ENCODE results near the gene CARD6. TPM values are rescaled to one million over a fixed set of nuclear protein-coding genes. Genes with fewer than 3 reads are reported as not detected.
"Not testable (repeated sequence)": the region's sequence is repeated elsewhere in the genome, so short reads cannot be mapped to it uniquely, and the experiment has no call there.

CARD6 gene
- 1 to 10 TPM in 1 of 3 donors, under 1 TPM in 2; 0.76 to 1.7 (median 0.84) TPM for total RNA-seq

DNA sequence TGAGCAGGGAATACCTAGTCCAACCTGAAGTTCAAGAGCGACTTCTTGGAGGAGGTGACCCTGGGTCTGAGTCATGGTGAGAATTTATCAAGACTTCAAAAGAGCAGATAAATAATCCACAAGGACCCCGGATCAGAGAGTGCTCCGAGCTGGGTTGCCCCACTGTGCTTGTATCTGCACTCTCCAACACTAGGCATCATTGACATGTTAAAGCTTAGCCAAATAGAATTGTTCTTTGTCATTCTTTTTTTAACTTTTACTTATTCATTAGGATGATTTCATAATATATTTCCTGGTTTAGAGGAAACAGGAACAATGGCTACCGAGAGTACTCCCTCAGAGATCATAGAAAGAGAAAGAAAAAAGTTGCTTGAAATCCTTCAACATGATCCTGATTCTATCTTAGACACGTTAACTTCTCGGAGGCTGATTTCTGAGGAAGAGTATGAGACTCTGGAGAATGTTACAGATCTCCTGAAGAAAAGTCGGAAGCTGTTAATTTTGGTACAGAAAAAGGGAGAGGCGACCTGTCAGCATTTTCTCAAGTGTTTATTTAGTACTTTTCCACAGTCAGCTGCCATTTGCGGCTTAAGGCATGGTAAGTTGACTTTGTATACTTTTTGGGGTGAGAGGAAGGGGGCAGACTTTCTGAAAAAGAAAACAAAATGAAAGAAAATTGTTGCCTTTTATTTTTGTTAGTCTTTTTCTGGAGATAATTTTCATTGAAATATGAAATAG, at the start of gene CARD6:
TSS of gene CARD6 (plus strand) at position 300 of the 738 bp plus-strand sequence. CDS start at position 316, 16 bp downstream.
- Mint-ChIP-seq H3K36me3 (ENCODE audit: insufficient read depth) (peaks cover 3% of the 10 kb centered on the region), H3K9me3 (no peaks in the 10 kb centered on the region), H3K4me1 (ENCODE audit: low read depth) (peaks cover 29% of the 10 kb centered on the region), H3K4me3 (peak within 1 kb of the TSS; percentile 88), H3K27me3 (ENCODE audit: low read depth) (peaks cover 11% of the 10 kb centered on the region)
- ATAC-seq, result peak; percentile 43 to 48
- DNase-seq, result no peak

DNA sequence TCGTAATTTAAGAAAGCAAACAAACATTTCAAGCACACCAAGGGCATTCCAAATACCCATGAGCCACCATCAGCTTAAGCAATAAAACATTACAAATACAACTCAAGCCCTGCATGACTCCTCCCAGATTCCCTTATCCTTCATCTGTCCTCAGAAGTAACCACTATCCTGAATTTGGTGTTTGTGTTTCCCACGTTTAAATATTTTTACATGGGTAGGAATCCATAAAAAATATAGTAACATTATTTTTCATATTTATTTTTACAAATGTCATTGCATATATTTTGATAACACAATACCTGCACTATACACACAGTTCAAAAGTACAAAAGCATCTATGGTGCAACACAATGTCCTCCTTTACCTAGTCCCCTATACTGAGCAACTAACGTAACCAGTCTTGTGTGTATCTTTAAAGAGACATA, 49.4 kb upstream of the CARD6 start:
- Mint-ChIP-seq H3K4me3 (no peak overlapping the region), H3K27me3 (ENCODE audit: low read depth) (no peaks in the 10 kb centered on the region), H3K4me1 (ENCODE audit: low read depth) (peaks cover 71% of the 10 kb centered on the region), H3K36me3 (ENCODE audit: insufficient read depth) (peaks cover 28% of the 10 kb centered on the region), H3K9me3 (peaks cover 3% of the 10 kb centered on the region)
- DNase-seq, result no peak
- ATAC-seq, result no peak

- peaks cover 26% of the 10 kb centered on the region for H3K36me3 Mint-ChIP-seq (ENCODE audit: insufficient read depth)
- H3K27me3 Mint-ChIP-seq (ENCODE audit: low read depth); H3K4me3 Mint-ChIP-seq; ATAC-seq; DNase-seq; H3K9me3 Mint-ChIP-seq: not testable (repeated sequence)
- H3K4me1 Mint-ChIP-seq (ENCODE audit: low read depth), result peaks cover 76% of the 10 kb centered on the region
These were observed 48.5 kb upstream of the CARD6 start for GRCh38 chr5:40792691-40793090.

- not testable (repeated sequence) for H3K4me3 Mint-ChIP-seq; H3K9me3 Mint-ChIP-seq; ATAC-seq; H3K27me3 Mint-ChIP-seq (ENCODE audit: low read depth); DNase-seq
- H3K36me3 Mint-ChIP-seq (ENCODE audit: insufficient read depth), result peaks cover 18% of the 10 kb centered on the region
- H3K4me1 Mint-ChIP-seq (ENCODE audit: low read depth), result peaks cover 66% of the 10 kb centered on the region
These were observed 46.8 kb upstream of the CARD6 start for GRCh38 chr5:40794340-40794739.

DNA sequence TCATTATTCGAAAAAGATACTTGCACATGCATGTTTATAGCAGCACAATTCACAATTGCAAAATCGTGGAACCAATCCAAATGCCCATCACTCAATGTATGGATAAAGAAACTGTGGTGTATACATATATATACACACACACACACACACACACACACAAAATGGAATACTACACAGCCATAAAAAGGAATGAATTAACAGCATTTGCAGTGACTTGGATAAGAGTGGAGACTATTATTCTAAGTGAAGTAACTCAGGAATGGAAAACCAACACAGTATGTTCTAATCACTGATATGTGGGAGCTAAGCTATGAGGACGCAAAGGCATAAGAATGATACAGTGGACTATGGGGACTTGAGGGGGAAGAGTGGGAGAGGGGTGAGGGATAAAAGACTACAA, 46.3 kb upstream of the CARD6 start:
- not testable (repeated sequence) for H3K4me3 Mint-ChIP-seq; H3K27me3 Mint-ChIP-seq (ENCODE audit: low read depth); H3K9me3 Mint-ChIP-seq; DNase-seq; ATAC-seq
- H3K4me1 Mint-ChIP-seq (ENCODE audit: low read depth), result peaks cover 62% of the 10 kb centered on the region
- peaks cover 16% of the 10 kb centered on the region for H3K36me3 Mint-ChIP-seq (ENCODE audit: insufficient read depth)

- Mint-ChIP-seq H3K27me3 (ENCODE audit: low read depth) (no peaks in the 10 kb centered on the region), H3K4me1 (ENCODE audit: low read depth) (peaks cover 51% of the 10 kb centered on the region), H3K9me3 (no peaks in the 10 kb centered on the region)
These were observed 44.7 kb upstream of the CARD6 start for GRCh38 chr5:40796487-40796889.

GRCh38 chr5:40797273-40798011, 43.7 kb upstream of the CARD6 start:
- H3K27me3 Mint-ChIP-seq (ENCODE audit: low read depth), result no peaks in the 10 kb centered on the region
- H3K4me3 Mint-ChIP-seq, result peak overlapping the region; percentile 88
- DNase-seq (peak; percentile 70), ATAC-seq (peak; percentile 45 to 49)
- peaks cover 45% of the 10 kb centered on the region for H3K4me1 Mint-ChIP-seq (ENCODE audit: low read depth)
- H3K36me3 Mint-ChIP-seq (ENCODE audit: insufficient read depth), result peaks cover 13% of the 10 kb centered on the region
- H3K9me3 Mint-ChIP-seq, result no peaks in the 10 kb centered on the region

More at GRCh38 chr5:40796487-40796889, 44.7 kb upstream of the CARD6 start:
- DNase-seq, result no peak
- ATAC-seq, result no peak
- Mint-ChIP-seq H3K4me3 (peak overlapping the region; percentile 88), H3K36me3 (ENCODE audit: insufficient read depth) (peaks cover 13% of the 10 kb centered on the region)

DNA sequence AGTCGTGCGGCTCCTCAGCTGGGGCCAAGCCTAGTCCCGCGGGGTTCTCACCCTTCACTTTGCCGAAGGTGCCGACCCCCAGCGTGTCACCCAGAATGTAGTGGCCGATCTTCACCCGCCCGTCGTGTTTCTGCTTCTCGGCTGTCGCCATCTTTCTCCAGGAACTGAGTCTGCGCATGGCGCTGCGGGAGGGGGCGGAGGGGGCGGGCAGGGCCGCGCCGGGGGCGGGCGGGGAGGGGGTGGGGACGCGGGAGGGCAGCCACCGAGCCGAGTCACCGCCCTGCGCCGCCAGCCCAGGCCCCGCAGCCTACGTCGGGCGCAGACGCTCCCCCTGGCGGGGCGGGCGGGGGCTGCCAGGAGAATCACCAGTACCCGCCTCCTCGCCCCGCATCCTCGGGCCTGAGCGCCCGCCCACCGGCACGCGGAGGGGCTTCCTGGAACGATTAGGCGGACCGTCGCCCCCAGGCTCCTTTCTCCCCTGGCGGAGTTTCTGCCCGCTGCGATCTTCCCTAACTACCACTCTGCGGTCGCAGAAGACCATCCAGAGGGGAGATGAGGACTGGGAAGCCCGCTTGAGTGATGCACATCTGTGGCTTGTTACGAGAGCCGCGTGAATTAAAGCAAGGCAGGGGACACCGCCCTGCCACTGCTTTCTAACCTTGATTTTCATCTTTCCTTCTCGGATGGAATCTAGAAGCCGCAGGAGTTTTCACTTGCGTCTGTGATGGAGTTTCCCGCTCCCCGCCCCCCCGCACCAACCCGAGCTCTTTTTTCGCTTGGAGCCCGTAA, 43.0 kb upstream of the CARD6 start, which contains the start of gene PRKAA1:
TSS of gene PRKAA1 (minus strand) at position 363 of the 789 bp plus-strand sequence. CDS start at position 178, 185 bp downstream.
- peaks cover 13% of the 10 kb centered on the region for H3K36me3 Mint-ChIP-seq (ENCODE audit: insufficient read depth)
- no peaks in the 10 kb centered on the region for H3K9me3 Mint-ChIP-seq
- DNase-seq (peak; percentile 87), ATAC-seq (peak; percentile 92 to 94)
- H3K4me3 Mint-ChIP-seq, result peak within 1 kb of the TSS; percentile 88
- peaks cover 43% of the 10 kb centered on the region for H3K4me1 Mint-ChIP-seq (ENCODE audit: low read depth)
- no peaks in the 10 kb centered on the region for H3K27me3 Mint-ChIP-seq (ENCODE audit: low read depth)

DNA sequence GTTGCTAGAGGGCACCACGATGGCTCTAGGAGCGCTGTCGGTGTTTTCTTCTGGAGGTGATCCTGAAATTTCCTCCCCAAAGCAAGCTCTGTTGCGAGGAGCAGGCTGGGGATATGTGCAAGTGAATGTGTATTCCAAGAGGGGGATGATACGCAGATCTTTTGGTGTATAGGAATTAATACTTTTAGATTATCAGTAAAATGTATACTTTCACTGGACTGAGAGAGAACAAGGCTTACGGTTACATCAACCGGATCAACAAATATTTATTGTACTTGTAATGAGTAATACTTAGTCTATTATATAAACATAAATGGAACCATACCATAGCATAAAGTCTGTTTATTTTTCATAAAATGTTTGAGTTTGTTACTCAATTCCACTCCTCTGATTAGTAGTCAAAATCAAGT, 42.4 kb upstream of the CARD6 start:
- ATAC-seq, result no peak
- Mint-ChIP-seq H3K4me1 (ENCODE audit: low read depth) (peaks cover 37% of the 10 kb centered on the region), H3K27me3 (ENCODE audit: low read depth) (no peaks in the 10 kb centered on the region), H3K36me3 (ENCODE audit: insufficient read depth) (peaks cover 13% of the 10 kb centered on the region), H3K9me3 (no peaks in the 10 kb centered on the region), H3K4me3 (peak overlapping the region; percentile 86)
- no peak for DNase-seq

GRCh38 chr5:40799258-40799657, 41.9 kb upstream of the CARD6 start:
- DNase-seq (no peak), ATAC-seq (no peak)
- Mint-ChIP-seq H3K4me3 (peak overlapping the region; percentile 86), H3K27me3 (ENCODE audit: low read depth) (no peaks in the 10 kb centered on the region), H3K9me3 (no peaks in the 10 kb centered on the region), H3K4me1 (ENCODE audit: low read depth) (peaks cover 32% of the 10 kb centered on the region), H3K36me3 (ENCODE audit: insufficient read depth) (peaks cover 10% of the 10 kb centered on the region)

- Mint-ChIP-seq H3K4me1 (ENCODE audit: low read depth) (peaks cover 7% of the 10 kb centered on the region), H3K27me3 (ENCODE audit: low read depth) (no peaks in the 10 kb centered on the region), H3K4me3 (no peak overlapping the region), H3K36me3 (ENCODE audit: insufficient read depth) (no peaks in the 10 kb centered on the region), H3K9me3 (no peaks in the 10 kb centered on the region)
- no peak for DNase-seq
- ATAC-seq, result no peak
These were observed 39.2 kb upstream of the CARD6 start for GRCh38 chr5:40801771-40802562.

- ATAC-seq, result no peak
- Mint-ChIP-seq H3K36me3 (ENCODE audit: insufficient read depth) (no peaks in the 10 kb centered on the region), H3K4me1 (ENCODE audit: low read depth) (peaks cover 7% of the 10 kb centered on the region), H3K27me3 (ENCODE audit: low read depth) (no peaks in the 10 kb centered on the region), H3K4me3 (no peak overlapping the region), H3K9me3 (no peaks in the 10 kb centered on the region)
- no peak for DNase-seq
These were observed 29.0 kb upstream of the CARD6 start for GRCh38 chr5:40812125-40812524.

- ATAC-seq, result peak; percentile 87
These were observed 27.4 kb upstream of the CARD6 start for GRCh38 chr5:40813698-40814281.

More at GRCh38 chr5:40813698-40814281, 27.4 kb upstream of the CARD6 start:
- Mint-ChIP-seq H3K27me3 (ENCODE audit: low read depth) (no peaks in the 10 kb centered on the region), H3K4me1 (ENCODE audit: low read depth) (peaks cover 5% of the 10 kb centered on the region), H3K36me3 (ENCODE audit: insufficient read depth) (no peaks in the 10 kb centered on the region), H3K9me3 (no peaks in the 10 kb centered on the region), H3K4me3 (no peak overlapping the region)
- no peak for DNase-seq

Measured in activated T-cell treated with anti-CD3 and anti-CD28 coated beads, Interleukin-2, amount 50 U/mL, for 4 hours (primary cell).